Retinal pigment epithelial cell (primary cell): Measurements from ENCODE around the gene RGS7BP.

Experiments
- DNase-seq: peaks from one replicate; pipeline ENCODE4 v3.0.0-alpha.2; 2010; ENCODE audit warnings: low read depth
- H3K4me3 ChIP-seq: 2 replicates; pipeline ENCODE4 v1.5.1; 2011; ENCODE audit warnings: mild to moderate bottlenecking, low read length, control low read depth, moderate library complexity
- TF ChIP-seq, protein P1 (sequence below): conservative IDR thresholded peaks from 2 replicates; pipeline ENCODE4 v1.5.1; 2011; ENCODE audit warnings: low read depth, low read length, control low read depth, inconsistent platforms

RGS7BP gene

DNA sequence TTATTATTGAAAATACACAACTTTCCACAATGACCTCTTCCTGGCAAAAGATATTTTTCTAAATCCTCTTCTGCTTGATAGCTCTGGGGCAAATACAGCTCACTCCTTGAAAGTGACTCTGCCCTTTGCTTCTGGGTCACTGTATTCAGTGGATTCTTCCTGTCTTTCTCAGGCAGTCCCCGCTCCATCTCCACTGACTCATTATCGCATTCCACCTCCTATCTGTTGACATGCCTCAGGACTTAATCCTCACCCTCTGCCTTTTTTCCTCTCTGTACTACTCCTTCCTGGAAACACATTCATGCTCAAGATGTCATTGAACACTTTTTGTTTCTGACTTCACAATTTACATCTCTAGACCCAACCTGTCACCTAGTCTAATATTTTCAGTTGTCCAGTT lies 8.4 kb upstream of the RGS7BP start:
- no peak overlapping the region for H3K4me3 ChIP-seq
- TF ChIP-seq, protein P1, sequence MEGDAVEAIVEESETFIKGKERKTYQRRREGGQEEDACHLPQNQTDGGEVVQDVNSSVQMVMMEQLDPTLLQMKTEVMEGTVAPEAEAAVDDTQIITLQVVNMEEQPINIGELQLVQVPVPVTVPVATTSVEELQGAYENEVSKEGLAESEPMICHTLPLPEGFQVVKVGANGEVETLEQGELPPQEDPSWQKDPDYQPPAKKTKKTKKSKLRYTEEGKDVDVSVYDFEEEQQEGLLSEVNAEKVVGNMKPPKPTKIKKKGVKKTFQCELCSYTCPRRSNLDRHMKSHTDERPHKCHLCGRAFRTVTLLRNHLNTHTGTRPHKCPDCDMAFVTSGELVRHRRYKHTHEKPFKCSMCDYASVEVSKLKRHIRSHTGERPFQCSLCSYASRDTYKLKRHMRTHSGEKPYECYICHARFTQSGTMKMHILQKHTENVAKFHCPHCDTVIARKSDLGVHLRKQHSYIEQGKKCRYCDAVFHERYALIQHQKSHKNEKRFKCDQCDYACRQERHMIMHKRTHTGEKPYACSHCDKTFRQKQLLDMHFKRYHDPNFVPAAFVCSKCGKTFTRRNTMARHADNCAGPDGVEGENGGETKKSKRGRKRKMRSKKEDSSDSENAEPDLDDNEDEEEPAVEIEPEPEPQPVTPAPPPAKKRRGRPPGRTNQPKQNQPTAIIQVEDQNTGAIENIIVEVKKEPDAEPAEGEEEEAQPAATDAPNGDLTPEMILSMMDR = no peak
- DNase-seq = peak; percentile 18

DNA sequence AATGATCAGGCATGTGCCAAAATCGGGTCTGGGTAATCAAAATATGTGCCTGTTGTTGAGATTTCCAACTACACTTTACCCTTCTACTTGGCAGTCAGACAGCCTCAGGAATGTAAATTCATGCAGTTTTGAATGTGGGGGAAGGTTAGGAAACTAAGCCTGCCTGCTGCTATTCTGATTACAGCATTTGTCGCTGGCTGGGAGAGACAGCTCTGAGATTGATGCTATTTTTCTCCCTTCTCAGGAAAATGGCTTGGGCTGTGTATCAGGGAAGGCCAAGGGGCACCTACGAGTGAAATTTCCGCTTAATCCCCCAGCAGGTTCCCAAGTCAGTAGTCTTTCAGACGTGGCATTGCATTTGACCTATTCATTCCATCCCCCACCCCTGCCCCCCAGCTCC lies 3.6 kb upstream of the RGS7BP start:
- no peak overlapping the region for H3K4me3 ChIP-seq
- TF ChIP-seq, protein P1 = no peak
- no peak for DNase-seq

DNA sequence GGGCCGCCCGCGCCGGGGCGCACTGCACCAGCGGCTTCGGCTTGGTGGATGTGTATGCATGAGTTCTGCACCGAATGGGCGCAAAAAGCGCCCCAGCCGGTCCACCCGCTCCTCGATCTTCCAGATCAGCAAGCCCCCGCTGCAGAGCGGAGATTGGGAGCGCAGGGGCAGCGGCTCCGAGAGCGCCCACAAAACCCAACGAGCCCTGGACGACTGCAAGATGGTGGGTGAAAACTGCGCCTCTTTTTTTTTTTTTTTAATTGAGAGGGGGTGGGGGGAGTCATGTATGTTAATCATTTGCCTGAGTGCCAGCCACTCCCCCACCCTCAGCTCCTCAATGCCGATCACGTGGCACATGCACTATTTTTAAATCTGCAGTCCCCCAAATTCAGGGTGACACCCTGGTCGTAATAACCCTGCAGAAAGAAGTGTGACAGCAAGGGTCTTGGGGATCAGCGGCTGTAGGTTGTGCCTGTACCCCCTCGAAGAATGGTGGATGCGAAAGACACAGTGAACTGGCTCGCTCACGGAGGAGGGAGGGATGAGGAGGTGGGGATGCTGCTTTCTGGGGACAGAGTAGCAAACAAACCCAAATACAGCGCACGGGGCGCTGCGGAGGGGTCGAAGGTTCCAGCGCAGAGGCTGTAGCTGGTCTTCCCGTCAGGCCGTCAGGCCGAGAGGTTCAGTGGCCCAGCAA lies 900 bp downstream of the RGS7BP start:
- TF ChIP-seq, protein P1 = peak; percentile 24
- no peak for DNase-seq
- peak overlapping the region; percentile 73 for H3K4me3 ChIP-seq

DNA sequence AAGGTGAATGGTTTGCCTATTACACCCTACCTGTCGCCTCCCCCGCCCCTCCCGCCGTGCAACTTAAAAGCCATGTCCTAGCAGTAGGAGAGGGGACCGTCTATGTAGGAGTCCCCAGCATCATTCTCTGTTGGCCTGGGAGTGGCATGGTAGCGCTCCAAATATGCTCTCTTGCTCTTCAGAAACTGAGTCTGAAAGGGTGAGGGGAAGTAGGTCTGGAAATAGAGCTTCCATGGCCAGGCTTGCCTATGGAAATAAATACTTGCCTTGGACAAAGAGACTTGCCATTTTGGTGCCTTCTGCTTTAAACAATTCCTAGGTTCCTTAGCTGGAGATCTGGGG lies 1.4 kb downstream of the RGS7BP start:
- H3K4me3 ChIP-seq = peak overlapping the region; percentile 73
- TF ChIP-seq, protein P1 = no peak
- DNase-seq = no peak

DNA sequence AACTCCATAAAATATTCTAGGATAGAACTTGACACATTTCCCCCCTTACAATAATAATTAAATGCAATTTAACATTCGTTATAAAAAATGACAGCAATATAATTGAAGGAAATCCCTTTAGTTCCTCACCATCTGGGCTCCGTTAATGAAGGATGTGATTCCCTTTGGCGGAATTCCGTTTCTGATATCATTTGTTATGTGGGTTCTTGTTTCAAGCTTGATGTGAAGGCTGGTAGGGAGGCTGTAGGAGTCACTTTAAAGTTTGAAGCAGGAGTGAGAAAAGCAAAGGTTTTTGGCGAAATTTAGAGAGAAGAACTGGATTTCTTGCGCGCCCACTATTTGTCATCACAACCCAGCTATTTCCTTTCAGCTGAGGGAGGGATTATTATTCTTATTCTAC lies 4.0 kb downstream of the RGS7BP start:
- no peak overlapping the region for H3K4me3 ChIP-seq
- TF ChIP-seq, protein P1 = no peak
- no peak for DNase-seq

DNA sequence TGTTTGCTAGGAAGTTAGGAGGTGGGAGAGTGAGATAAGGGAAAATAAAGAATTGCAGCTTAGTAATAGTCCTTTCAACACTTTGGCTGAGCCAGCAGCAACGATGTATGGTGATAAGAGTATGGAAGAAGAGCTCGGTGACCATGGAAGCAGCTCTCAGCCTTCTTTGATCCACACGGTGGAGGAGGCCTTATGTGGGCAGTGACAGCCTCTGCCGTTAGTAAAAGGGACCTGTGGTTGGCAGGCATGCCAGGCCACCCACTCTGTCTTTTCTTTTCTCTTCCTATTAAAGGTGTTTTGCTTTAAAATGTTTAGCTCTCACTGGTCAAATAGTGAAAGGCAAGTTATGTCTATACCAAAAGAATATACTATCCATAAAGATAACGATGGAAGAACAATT lies 7.7 kb downstream of the RGS7BP start:
- TF ChIP-seq, protein P1 = no peak
- no peak for DNase-seq
- H3K4me3 ChIP-seq = no peak overlapping the region

DNA sequence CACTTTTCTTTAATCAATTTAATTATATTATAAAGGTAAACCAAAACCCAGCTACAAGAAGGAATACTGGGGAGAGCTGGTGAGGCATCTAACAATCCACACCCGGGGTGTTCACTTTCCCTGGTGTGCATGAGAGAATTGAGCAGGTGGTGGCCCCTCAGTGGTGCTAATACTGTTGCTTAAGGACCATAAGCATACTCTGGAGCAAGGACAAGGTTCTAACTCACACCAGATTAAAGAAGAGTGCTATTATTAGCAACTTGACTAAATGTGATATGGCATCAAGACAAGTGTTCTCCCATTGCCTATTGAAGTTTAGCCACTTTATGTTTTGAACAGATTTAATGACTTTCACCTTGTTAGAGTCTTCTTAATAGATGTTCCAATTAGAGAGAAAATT lies 8.8 kb downstream of the RGS7BP start:
- TF ChIP-seq, protein P1 = no peak
- no peak overlapping the region for H3K4me3 ChIP-seq
- DNase-seq = no peak
